RPMI7951 (cell line): ENCODE data around the gene SLC17A5. TPM values are rescaled to one million over a fixed set of nuclear protein-coding genes. Genes with fewer than 3 reads are reported as not detected.
"Not testable (repeated sequence)": the region's sequence is repeated elsewhere in the genome, so short reads cannot be mapped to it uniquely, and the experiment has no call there.

Source experiments
- DNase-seq: peaks from one replicate; pipeline ENCODE4 v3.0.0-alpha.2; 2012; ENCODE audit warnings: low read depth
- total RNA-seq: library from RNA; depleted of rRNA; stranded (reverse); fragments of >200 nt; shearing (Covaris generic); gene quantifications from 2 replicates; pipeline ENCODE4 v1.2.3, GENCODE V29; 2014

SLC17A5 gene
- total RNA-seq, 1 experiment from 2014 or later, result 13.9 TPM

- no peak for DNase-seq
These were observed 39.0 kb downstream of the SLC17A5 start for GRCh38 chr6:73614802-73615201.

- no peak for DNase-seq
These were observed 39.8 kb downstream of the SLC17A5 start for GRCh38 chr6:73613806-73614536.

- no peak for DNase-seq
These were observed 41.2 kb downstream of the SLC17A5 start for GRCh38 chr6:73612611-73613010.

GRCh38 chr6:73610444-73611275 is 43.1 kb downstream of the SLC17A5 start:
- peak; percentile 57 for DNase-seq

- DNase-seq, result no peak
These were observed 45.0 kb downstream of the SLC17A5 start for GRCh38 chr6:73608761-73609160.

GRCh38 chr6:73606428-73606827 is 47.4 kb downstream of the SLC17A5 start:
- peak; percentile 11 for DNase-seq

GRCh38 chr6:73604461-73604860 is 49.3 kb downstream of the SLC17A5 start:
- no peak for DNase-seq

GRCh38 chr6:73604020-73604419 is 49.8 kb downstream of the SLC17A5 start:
- no peak for DNase-seq

GRCh38 chr6:73586416-73586974 is 67.3 kb downstream of the SLC17A5 start:
- DNase-seq, result peak; percentile 62

- peak; percentile 87 for DNase-seq
These were observed 68.0 kb downstream of the SLC17A5 start for GRCh38 chr6:73585566-73586415.

GRCh38 chr6:73581293-73581692 is 72.5 kb downstream of the SLC17A5 start:
- no peak for DNase-seq

- DNase-seq, result peak; percentile 98
These were observed 73.3 kb downstream of the SLC17A5 start for GRCh38 chr6:73580247-73581149.

- peak; percentile 93 for DNase-seq
These were observed 73.9 kb downstream of the SLC17A5 start for GRCh38 chr6:73579851-73580246.

- peak; percentile 45 for DNase-seq
These were observed 74.4 kb downstream of the SLC17A5 start for GRCh38 chr6:73579389-73579788.

GRCh38 chr6:73577676-73578075 is 76.1 kb downstream of the SLC17A5 start:
- no peak for DNase-seq

- DNase-seq, result not testable (repeated sequence)
These were observed 81.3 kb downstream of the SLC17A5 start for GRCh38 chr6:73572531-73572930.

- DNase-seq, result not testable (repeated sequence)
These were observed 82.3 kb downstream of the SLC17A5 start for GRCh38 chr6:73571218-73572181.

- no peak for DNase-seq
These were observed 84.7 kb downstream of the SLC17A5 start for GRCh38 chr6:73569121-73569520.

GRCh38 chr6:73566954-73567591 is 86.7 kb downstream of the SLC17A5 start:
- peak; percentile 84 for DNase-seq
